AG09309 (cell line): Measurements from ENCODE around the gene TMEM145.

ENCODE experiments used
- DNase-seq: peaks from one replicate; pipeline ENCODE4 v3.0.0-alpha.2; 2010; ENCODE audit warnings: low read depth
- H3K4me3 ChIP-seq: 2 replicates; pipeline ENCODE4 v1.5.1; 2011; ENCODE audit warnings: mild to moderate bottlenecking, low read depth, low read length, moderate library complexity; ENCODE audit not compliant: control insufficient read depth
- TF ChIP-seq, protein P1 (sequence below): IDR thresholded peaks from 2 replicates; pipeline ENCODE4 v1.5.1; 2011; ENCODE audit warnings: mild to moderate bottlenecking, low read depth, low read length, inconsistent platforms; ENCODE audit not compliant: insufficient read depth, control insufficient read depth; ENCODE audit errors: missing control alignments

The TMEM145 gene

DNA sequence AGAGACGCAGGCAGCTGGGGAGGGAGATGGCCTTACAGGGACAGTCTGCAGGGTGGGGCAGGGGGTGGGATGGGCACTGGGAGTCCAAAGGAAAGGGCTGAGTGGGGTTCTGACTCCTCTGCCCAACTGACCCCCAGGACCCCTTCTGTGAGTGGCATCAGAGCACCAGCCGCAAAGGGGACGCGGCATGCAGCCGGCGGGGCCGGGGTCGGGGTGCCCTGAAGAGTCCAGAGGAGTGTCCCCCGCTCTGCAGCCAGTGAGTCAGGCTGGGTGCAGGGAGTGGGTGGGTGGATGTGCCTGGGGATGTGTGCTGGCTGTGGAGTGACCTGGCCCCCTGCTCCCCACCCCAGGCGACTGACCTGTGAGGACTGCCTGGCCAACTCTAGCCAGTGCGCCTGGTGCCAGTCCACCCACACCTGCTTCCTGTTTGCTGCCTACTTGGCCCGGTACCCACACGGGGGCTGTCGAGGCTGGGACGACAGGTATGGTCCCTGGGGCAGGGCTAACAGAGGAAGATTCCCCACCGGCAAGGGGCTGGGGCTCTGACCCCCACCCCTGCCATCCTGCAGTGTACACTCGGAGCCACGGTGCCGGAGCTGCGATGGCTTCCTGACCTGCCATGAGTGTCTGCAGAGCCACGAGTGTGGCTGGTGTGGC, 38.1 kb downstream of the TMEM145 start:
- H3K4me3 ChIP-seq, result no peak overlapping the region
- TF ChIP-seq, protein P1, sequence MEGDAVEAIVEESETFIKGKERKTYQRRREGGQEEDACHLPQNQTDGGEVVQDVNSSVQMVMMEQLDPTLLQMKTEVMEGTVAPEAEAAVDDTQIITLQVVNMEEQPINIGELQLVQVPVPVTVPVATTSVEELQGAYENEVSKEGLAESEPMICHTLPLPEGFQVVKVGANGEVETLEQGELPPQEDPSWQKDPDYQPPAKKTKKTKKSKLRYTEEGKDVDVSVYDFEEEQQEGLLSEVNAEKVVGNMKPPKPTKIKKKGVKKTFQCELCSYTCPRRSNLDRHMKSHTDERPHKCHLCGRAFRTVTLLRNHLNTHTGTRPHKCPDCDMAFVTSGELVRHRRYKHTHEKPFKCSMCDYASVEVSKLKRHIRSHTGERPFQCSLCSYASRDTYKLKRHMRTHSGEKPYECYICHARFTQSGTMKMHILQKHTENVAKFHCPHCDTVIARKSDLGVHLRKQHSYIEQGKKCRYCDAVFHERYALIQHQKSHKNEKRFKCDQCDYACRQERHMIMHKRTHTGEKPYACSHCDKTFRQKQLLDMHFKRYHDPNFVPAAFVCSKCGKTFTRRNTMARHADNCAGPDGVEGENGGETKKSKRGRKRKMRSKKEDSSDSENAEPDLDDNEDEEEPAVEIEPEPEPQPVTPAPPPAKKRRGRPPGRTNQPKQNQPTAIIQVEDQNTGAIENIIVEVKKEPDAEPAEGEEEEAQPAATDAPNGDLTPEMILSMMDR, result no peak
- DNase-seq, result no peak

DNA sequence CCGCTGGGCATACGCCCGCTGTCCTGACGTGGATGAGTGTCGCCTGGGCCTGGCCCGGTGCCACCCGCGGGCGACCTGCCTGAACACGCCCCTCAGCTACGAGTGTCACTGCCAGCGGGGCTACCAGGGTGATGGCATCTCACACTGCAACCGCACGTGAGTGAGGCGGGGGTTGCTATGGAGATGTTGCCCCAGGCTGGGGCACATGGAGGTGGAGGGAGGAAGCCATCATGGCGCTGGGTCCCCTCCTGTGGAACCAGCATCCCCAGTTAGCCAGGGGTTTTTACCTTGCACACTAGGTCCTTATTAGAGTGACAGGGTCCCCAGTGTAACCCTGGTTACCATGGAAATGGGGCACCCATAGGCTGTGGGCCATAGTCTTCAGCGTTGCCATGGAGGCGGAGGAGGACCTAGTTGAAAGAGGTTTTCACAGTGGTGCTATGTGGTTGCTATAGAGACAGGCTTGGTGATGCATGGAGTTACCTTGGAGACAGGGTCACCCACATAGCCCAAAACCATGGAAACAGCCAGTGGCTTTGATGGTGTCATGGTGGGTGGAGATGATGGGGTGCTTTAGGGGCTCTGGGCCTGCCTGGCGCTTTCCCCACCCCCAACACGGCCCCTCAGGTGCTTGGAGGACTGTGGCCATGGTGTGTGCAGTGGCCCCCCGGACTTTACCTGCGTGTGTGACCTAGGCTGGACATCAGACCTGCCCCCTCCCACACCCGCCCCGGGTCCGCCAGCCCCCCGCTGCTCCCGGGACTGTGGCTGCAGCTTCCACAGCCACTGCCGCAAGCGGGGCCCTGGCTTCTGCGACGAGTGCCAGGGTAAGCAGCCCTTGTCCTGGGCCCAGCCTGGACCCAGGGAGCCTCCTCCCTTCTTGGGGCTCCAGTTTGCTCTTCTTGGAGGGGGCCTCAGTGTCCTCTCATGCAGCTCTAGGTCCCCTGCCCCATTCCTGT, 39.5 kb downstream of the TMEM145 start:
- TF ChIP-seq, protein P1, result no peak
- DNase-seq, result no peak
- no peak overlapping the region for H3K4me3 ChIP-seq

DNA sequence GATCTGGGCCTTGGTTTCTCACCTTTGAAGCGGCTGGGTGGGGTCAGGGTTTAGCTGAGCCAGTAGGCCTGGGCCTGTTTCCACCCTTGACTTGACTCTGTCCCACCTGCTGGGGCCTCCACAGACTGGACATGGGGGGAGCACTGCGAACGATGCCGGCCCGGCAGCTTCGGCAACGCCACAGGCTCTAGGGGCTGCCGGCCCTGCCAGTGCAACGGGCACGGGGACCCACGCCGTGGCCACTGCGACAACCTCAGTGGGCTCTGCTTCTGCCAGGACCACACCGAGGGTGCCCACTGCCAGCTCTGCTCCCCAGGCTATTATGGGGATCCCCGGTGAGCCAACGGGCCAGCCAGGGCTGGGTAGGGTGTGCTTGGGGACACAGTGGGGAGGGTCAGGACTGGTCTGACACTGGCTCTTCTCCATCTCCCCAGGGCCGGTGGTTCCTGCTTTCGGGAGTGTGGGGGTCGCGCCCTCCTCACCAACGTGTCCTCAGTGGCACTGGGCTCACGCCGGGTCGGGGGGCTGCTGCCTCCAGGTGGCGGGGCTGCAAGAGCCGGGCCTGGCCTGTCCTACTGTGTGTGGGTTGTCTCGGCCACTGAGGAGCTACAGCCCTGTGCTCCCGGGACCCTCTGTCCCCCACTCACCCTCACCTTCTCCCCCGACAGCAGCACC, 40.4 kb downstream of the TMEM145 start:
- TF ChIP-seq, protein P1, result no peak
- DNase-seq, result no peak
- no peak overlapping the region for H3K4me3 ChIP-seq

DNA sequence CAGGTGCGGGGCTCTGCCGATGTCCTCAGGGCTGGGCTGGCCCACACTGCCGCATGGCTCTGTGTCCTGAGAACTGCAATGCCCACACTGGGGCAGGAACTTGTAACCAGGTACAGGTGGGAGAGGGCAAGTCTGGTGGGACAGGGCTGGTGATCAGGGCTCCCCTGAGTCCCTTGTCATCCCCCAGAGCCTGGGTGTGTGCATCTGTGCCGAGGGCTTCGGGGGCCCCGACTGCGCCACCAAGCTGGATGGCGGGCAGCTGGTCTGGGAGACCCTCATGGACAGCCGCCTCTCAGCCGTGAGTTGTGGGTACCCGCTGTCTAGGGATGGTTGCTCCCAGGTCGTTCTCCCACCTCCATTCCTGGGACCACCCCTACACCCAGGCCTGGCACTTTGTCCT, 42.8 kb downstream of the TMEM145 start:
- DNase-seq, result no peak
- H3K4me3 ChIP-seq, result no peak overlapping the region
- TF ChIP-seq, protein P1, result no peak

DNA sequence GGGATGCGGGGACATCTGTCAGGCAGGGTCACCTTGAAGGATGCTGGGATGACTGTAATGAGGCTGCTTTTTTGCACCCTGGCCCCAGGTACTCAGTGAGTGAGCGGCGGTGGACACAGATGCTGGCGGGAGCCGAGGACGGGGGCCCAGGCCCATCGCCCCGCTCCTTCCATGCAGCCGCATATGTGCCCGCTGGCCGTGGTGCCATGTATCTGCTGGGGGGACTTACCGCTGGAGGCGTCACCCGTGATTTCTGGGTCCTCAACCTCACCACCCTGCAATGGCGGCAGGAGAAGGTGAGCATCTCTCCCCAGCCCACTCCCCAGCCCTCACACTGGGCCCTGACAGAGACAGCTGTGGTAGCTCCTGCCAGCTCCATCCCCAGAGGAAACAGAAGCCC, 43.6 kb downstream of the TMEM145 start:
- TF ChIP-seq, protein P1, result no peak
- no peak for DNase-seq
- no peak overlapping the region for H3K4me3 ChIP-seq

DNA sequence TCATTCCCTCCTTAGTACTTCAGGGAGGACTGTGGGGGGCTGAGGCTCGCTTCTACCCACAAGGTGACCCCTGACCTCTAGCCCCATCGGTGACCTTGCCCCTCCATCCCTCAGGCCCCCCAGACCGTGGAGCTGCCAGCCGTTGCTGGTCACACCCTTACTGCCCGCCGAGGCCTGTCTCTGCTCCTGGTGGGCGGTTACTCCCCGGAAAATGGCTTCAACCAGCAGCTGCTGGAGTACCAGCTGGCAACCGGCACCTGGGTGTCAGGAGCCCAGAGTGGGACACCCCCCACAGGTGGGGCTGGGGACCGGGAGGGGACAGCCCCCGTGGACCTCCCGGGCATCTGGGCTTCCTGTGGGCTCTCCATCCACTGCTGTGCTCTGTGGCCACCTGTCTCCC, 44.2 kb downstream of the TMEM145 start:
- DNase-seq, result no peak
- no peak overlapping the region for H3K4me3 ChIP-seq
- TF ChIP-seq, protein P1, result no peak
